Panc1 (cell line): ENCODE results near the gene PPFIA1.

Experiments
- POLR2AphosphoS5 ChIP-seq: IDR thresholded peaks from 2 replicates; pipeline ENCODE4 v1.6.1; 2012; ENCODE audit warnings: mild to moderate bottlenecking, low read depth, low read length, moderate library complexity
- SIN3A ChIP-seq: IDR thresholded peaks from 2 replicates; pipeline ENCODE4 v1.6.1; 2012; ENCODE audit warnings: low read depth, mild to moderate bottlenecking, low read length, moderate library complexity, borderline replicate concordance; ENCODE audit not compliant: insufficient read depth
- TF ChIP-seq, protein P1 (sequence below): fragments of 450-650 bp; IDR thresholded peaks from 2 replicates; pipeline ENCODE4 v1.5.1; 2017; ENCODE audit warnings: mild to moderate bottlenecking
- TF ChIP-seq, protein P2 (sequence below), 2 experiments: IDR thresholded peaks; 2 replicates each; pipeline ENCODE4 v1.6.1; 2011 to 2012; ENCODE audit warnings: low read depth in 2 of 2, control low read depth in 1 of 2, low read length in 1 of 2, mild to moderate bottlenecking in 1 of 2, moderate library complexity in 1 of 2; ENCODE audit not compliant: insufficient read depth in 1 of 2

DNA sequence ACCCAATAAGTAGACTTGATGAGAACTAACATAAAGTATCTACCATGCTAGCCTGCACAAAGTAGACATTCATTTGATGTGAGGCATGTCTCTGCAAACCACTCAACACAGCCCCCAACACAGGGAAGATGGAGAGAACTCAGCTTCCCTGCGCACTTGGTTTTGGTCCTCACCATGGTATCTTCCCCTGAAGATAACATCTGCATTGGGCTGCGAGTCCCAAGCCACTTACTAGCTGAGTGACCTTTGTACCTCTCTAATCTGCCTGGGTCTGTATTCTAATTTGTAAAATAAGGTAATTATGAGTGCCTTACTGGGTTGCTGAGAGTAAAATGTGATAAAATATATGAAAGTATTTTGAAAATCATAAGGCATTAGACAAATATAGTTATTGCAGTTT, 30.7 kb downstream of the PPFIA1 start:
- TF ChIP-seq, protein P1, sequence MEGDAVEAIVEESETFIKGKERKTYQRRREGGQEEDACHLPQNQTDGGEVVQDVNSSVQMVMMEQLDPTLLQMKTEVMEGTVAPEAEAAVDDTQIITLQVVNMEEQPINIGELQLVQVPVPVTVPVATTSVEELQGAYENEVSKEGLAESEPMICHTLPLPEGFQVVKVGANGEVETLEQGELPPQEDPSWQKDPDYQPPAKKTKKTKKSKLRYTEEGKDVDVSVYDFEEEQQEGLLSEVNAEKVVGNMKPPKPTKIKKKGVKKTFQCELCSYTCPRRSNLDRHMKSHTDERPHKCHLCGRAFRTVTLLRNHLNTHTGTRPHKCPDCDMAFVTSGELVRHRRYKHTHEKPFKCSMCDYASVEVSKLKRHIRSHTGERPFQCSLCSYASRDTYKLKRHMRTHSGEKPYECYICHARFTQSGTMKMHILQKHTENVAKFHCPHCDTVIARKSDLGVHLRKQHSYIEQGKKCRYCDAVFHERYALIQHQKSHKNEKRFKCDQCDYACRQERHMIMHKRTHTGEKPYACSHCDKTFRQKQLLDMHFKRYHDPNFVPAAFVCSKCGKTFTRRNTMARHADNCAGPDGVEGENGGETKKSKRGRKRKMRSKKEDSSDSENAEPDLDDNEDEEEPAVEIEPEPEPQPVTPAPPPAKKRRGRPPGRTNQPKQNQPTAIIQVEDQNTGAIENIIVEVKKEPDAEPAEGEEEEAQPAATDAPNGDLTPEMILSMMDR: no peak
- TF ChIP-seq SIN3A: no peak
- TF ChIP-seq, protein P2, sequence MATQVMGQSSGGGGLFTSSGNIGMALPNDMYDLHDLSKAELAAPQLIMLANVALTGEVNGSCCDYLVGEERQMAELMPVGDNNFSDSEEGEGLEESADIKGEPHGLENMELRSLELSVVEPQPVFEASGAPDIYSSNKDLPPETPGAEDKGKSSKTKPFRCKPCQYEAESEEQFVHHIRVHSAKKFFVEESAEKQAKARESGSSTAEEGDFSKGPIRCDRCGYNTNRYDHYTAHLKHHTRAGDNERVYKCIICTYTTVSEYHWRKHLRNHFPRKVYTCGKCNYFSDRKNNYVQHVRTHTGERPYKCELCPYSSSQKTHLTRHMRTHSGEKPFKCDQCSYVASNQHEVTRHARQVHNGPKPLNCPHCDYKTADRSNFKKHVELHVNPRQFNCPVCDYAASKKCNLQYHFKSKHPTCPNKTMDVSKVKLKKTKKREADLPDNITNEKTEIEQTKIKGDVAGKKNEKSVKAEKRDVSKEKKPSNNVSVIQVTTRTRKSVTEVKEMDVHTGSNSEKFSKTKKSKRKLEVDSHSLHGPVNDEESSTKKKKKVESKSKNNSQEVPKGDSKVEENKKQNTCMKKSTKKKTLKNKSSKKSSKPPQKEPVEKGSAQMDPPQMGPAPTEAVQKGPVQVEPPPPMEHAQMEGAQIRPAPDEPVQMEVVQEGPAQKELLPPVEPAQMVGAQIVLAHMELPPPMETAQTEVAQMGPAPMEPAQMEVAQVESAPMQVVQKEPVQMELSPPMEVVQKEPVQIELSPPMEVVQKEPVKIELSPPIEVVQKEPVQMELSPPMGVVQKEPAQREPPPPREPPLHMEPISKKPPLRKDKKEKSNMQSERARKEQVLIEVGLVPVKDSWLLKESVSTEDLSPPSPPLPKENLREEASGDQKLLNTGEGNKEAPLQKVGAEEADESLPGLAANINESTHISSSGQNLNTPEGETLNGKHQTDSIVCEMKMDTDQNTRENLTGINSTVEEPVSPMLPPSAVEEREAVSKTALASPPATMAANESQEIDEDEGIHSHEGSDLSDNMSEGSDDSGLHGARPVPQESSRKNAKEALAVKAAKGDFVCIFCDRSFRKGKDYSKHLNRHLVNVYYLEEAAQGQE (IDR thresholded peaks at IDR 0.05; ENCODE audit: insufficient read depth in 1 of 2, low read depth in 2 of 2, low read length in 1 of 2): no peak
- no peak for TF ChIP-seq POLR2AphosphoS5
